HepG2 (cell line): ENCODE measurements around the gene GPR42. TPM values are rescaled to one million over a fixed set of nuclear protein-coding genes. Genes with fewer than 3 reads are reported as not detected.

Source experiments
- ATF7-NPFF ChIP-seq: sonication (generic); formaldehyde crosslinking; IDR thresholded peaks from 2 replicates; pipeline ENCODE4 v1.8.1; 2023; ENCODE audit warnings: mild to moderate bottlenecking, low read depth, missing genetic modification reagents, moderate library complexity
- ETV5 ChIP-seq: IDR thresholded peaks from 2 replicates; pipeline ENCODE4 v1.6.1; 2018; ENCODE audit warnings: missing biosample characterization, missing genetic modification reagents, inconsistent platforms, borderline replicate concordance
- GFI1 ChIP-seq: sonication (generic); formaldehyde crosslinking; IDR thresholded peaks from 2 replicates; pipeline ENCODE4 v1.5.0; 2020; ENCODE audit warnings: missing genetic modification reagents, mild to moderate bottlenecking, borderline replicate concordance
- HHEX ChIP-seq: IDR thresholded peaks from 2 replicates; pipeline ENCODE4 v1.6.1; 2016; ENCODE audit warnings: control low read depth
- HOXD1 ChIP-seq: sonication (generic); formaldehyde crosslinking; IDR thresholded peaks from 2 replicates; pipeline ENCODE4 v1.5.0; 2020; ENCODE audit warnings: missing genetic modification reagents
- NAIF1 ChIP-seq: sonication (generic); formaldehyde crosslinking; IDR thresholded peaks from 2 replicates; pipeline ENCODE4 v1.5.0; 2020; ENCODE audit warnings: mild to moderate bottlenecking, missing genetic modification reagents, borderline replicate concordance
- PBX2 ChIP-seq: IDR thresholded peaks from 2 replicates; pipeline ENCODE4 v1.6.1; 2016; ENCODE audit warnings: control low read depth
- PHF21A ChIP-seq: sonication (generic); formaldehyde crosslinking; IDR thresholded peaks from 2 replicates; pipeline ENCODE4 v1.5.0; 2020; ENCODE audit warnings: mild to moderate bottlenecking, missing genetic modification reagents
- PPARG ChIP-seq: conservative IDR thresholded peaks from 2 replicates; pipeline ENCODE4 v1.6.1; 2016; ENCODE audit warnings: missing biosample characterization, missing genetic modification reagents
- REXO4 ChIP-seq: sonication (generic); formaldehyde crosslinking; IDR thresholded peaks from 2 replicates; pipeline ENCODE4 v1.8.0; 2022; ENCODE audit warnings: missing genetic modification reagents, mild to moderate bottlenecking, borderline replicate concordance
- SALL2 ChIP-seq: sonication (generic); formaldehyde crosslinking; IDR thresholded peaks from 2 replicates; pipeline ENCODE4 v1.8.1; 2023; ENCODE audit warnings: mild to moderate bottlenecking, missing genetic modification reagents, inconsistent platforms
- SETDB1 ChIP-seq: sonication (generic); formaldehyde crosslinking; IDR thresholded peaks from 2 replicates; pipeline ENCODE4 v1.5.1; 2020; ENCODE audit warnings: missing genetic modification reagents, mild to moderate bottlenecking, borderline replicate concordance
- SKI ChIP-seq: fragments of 450-650 bp; IDR thresholded peaks from one replicate; pipeline ENCODE4 v1.6.1; 2018; ENCODE audit warnings: mild to moderate bottlenecking; ENCODE audit not compliant: partially characterized antibody
- SYNCRIP ChIP-seq: fragments of 200-400 bp; formaldehyde crosslinking; IDR thresholded peaks from 2 replicates; pipeline ENCODE4 v1.6.1; 2018; ENCODE audit warnings: mild to moderate bottlenecking, low read depth, low read length; ENCODE audit not compliant: insufficient read depth
- ZFP36L1 ChIP-seq: sonication (generic); formaldehyde crosslinking; IDR thresholded peaks from 2 replicates; pipeline ENCODE4 v1.8.0; 2022; ENCODE audit warnings: mild to moderate bottlenecking, missing genetic modification reagents, moderate library complexity
- ZNF234 ChIP-seq: sonication (generic); formaldehyde crosslinking; conservative IDR thresholded peaks from 2 replicates; pipeline ENCODE4 v1.5.1; 2020; ENCODE audit warnings: mild to moderate bottlenecking, missing genetic modification reagents
- ZNF468 ChIP-seq: sonication (generic); formaldehyde crosslinking; IDR thresholded peaks from 2 replicates; pipeline ENCODE4 v1.8.0; 2022; ENCODE audit warnings: mild to moderate bottlenecking, moderate library complexity, missing genetic modification reagents
- ZNF510 ChIP-seq: sonication (generic); formaldehyde crosslinking; IDR thresholded peaks from 2 replicates; pipeline ENCODE4 v1.4.0; 2020; ENCODE audit warnings: low read depth, mild to moderate bottlenecking, missing genetic modification reagents
- ZNF598 ChIP-seq: sonication (generic); formaldehyde crosslinking; IDR thresholded peaks from 2 replicates; pipeline ENCODE4 v1.5.1; 2020; ENCODE audit warnings: mild to moderate bottlenecking, missing genetic modification reagents, borderline replicate concordance
- ZNF660 ChIP-seq: sonication (generic); formaldehyde crosslinking; IDR thresholded peaks from 2 replicates; pipeline ENCODE4 v1.5.1; 2020; ENCODE audit warnings: mild to moderate bottlenecking, low read depth, missing genetic modification reagents, borderline replicate concordance
- ZNF792 ChIP-seq: IDR thresholded peaks from 2 replicates; pipeline ENCODE4 v1.6.1; 2016
- ZSCAN21 ChIP-seq: sonication (generic); formaldehyde crosslinking; IDR thresholded peaks from 2 replicates; pipeline ENCODE4 v1.8.0; 2022; ENCODE audit warnings: mild to moderate bottlenecking, missing genetic modification reagents, moderate library complexity, borderline replicate concordance
- ZSCAN5A ChIP-seq: sonication (generic); formaldehyde crosslinking; IDR thresholded peaks from 2 replicates; pipeline ENCODE4 v1.8.0; 2022; ENCODE audit warnings: mild to moderate bottlenecking, missing genetic modification reagents, borderline replicate concordance
- polyA plus RNA-seq, 8 experiments: library from polyadenylated mRNA; depleted of rRNA in 3 of 8; stranded (reverse) in 7 of 8; unstranded in 1 of 8; fragments of >200 nt; fragmentation: Illumina TruSeq in 4 of 8; extraction: Trizol in 4 of 8; gene quantifications; 2 replicates each; pipeline versions ENCODE4 v1.2.1 to v1.2.3, GENCODE V29; 2011 to 2016; ENCODE audit warnings: low read depth in 4 of 8, missing spikeins in 1 of 8, mixed read lengths in 1 of 8; ENCODE audit not compliant: insufficient read depth in 1 of 8
- total RNA-seq, 5 experiments: library from RNA; depleted of rRNA; stranded (reverse); fragments of >200 nt; fragmentation: Illumina TruSeq; extraction: Trizol; gene quantifications; 2 replicates each; pipeline ENCODE4 v1.2.3, GENCODE V29; 2016; ENCODE audit warnings: low read depth in 1 of 5
- TF ChIP-seq, protein P1 (sequence below): sonication (generic); formaldehyde crosslinking; IDR thresholded peaks from 2 replicates; pipeline ENCODE4 v1.4.0; 2020; ENCODE audit warnings: mild to moderate bottlenecking, missing genetic modification reagents
- TF ChIP-seq, protein P2 (sequence below): sonication (generic); formaldehyde crosslinking; IDR thresholded peaks from 2 replicates; pipeline ENCODE4 v1.5.0; 2020; ENCODE audit warnings: mild to moderate bottlenecking, missing genetic modification reagents, borderline replicate concordance

Gene GPR42
- total and polyA plus RNA-seq, 2 of the 13 experiments (the other 11 are each of a cell fraction or from before 2014, with no cell fraction given) = not detected

DNA sequence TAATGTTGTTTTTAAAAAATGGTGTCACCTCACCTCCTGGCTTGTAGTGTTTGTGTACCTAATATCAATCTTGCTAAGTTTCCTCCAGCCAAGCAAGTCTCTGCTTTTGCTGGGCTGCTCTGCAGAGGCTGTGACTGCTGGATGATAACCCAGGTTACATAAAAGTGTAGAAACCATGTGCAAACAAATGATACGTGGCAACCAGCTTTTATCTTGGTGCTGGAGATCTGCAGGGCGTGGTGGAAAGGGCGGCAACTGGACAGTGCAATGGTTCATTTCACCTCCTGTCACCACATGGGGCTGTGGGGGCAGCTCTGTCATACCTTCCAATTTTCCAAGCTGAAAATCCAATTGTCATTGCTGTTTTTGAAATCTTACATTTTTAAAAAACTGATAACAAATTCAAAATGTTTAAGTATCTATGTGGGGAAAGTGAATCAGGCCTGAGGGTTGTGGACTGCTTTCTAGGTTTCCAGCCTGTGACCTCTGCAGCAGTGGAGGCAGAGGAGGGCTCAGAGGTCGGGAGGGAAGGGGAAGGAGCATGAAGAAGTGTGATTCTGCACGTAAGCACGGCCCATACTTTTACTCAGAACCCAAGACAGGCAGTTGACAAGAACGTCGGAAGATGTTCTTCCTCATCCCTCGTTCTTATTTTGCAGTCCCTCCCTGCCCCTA is 9.7 kb downstream of the GPR42 start (continued):
- TF ChIP-seq, protein P1, sequence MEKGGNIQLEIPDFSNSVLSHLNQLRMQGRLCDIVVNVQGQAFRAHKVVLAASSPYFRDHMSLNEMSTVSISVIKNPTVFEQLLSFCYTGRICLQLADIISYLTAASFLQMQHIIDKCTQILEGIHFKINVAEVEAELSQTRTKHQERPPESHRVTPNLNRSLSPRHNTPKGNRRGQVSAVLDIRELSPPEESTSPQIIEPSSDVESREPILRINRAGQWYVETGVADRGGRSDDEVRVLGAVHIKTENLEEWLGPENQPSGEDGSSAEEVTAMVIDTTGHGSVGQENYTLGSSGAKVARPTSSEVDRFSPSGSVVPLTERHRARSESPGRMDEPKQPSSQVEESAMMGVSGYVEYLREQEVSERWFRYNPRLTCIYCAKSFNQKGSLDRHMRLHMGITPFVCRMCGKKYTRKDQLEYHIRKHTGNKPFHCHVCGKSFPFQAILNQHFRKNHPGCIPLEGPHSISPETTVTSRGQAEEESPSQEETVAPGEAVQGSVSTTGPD (CRISPR knock-in tag) = no peak
- TF ChIP-seq ZNF598 (no peak), SALL2 (CRISPR knock-in tag) (no peak), PHF21A (CRISPR knock-in tag) (peak; percentile 51; the same call in 1 of the 2 replicates), SETDB1 (no peak), ETV5 (peak; percentile 43; the same call in 1 of the 2 replicates), ZNF468 (CRISPR knock-in tag) (no peak), NAIF1 (CRISPR knock-in tag) (no peak), ZFP36L1 (CRISPR knock-in tag) (no peak), HHEX (CRISPR knock-in tag) (peak; percentile 50; the same call in 1 of the 2 replicates), PPARG (CRISPR knock-in tag) (peak; percentile 66), ZNF660 (CRISPR knock-in tag) (no peak), ZNF792 (CRISPR knock-in tag) (0 out of 2 replicates have a peak, but pooled peaks have one; percentile 84), ZNF510 (CRISPR knock-in tag) (no peak), ATF7-NPFF (CRISPR knock-in tag) (no peak), ZSCAN21 (CRISPR knock-in tag) (0 out of 2 replicates have a peak, but pooled peaks have one; percentile 72), PBX2 (no peak), HOXD1 (CRISPR knock-in tag) (no peak), ZNF234 (CRISPR knock-in tag) (no peak), ZSCAN5A (CRISPR knock-in tag) (no peak), GFI1 (CRISPR knock-in tag) (no peak), SYNCRIP (no peak), SKI (no peak), REXO4 (no peak)
- TF ChIP-seq, protein P2, sequence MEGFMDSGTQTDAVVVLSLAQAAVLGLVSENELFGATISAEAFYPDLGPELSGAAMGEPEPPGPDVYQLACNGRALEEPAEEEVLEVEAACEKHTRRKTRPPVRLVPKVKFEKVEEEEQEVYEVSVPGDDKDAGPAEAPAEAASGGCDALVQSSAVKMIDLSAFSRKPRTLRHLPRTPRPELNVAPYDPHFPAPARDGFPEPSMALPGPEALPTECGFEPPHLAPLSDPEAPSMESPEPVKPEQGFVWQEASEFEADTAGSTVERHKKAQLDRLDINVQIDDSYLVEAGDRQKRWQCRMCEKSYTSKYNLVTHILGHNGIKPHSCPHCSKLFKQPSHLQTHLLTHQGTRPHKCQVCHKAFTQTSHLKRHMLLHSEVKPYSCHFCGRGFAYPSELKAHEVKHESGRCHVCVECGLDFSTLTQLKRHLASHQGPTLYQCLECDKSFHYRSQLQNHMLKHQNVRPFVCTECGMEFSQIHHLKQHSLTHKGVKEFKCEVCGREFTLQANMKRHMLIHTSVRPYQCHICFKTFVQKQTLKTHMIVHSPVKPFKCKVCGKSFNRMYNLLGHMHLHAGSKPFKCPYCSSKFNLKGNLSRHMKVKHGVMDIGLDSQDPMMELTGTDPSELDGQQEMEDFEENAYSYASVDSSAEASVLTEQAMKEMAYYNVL (CRISPR knock-in tag) = no peak; the same call in 1 of the 2 replicates
